Measurements from ENCODE around the gene HES7.

The HES7 gene

DNA sequence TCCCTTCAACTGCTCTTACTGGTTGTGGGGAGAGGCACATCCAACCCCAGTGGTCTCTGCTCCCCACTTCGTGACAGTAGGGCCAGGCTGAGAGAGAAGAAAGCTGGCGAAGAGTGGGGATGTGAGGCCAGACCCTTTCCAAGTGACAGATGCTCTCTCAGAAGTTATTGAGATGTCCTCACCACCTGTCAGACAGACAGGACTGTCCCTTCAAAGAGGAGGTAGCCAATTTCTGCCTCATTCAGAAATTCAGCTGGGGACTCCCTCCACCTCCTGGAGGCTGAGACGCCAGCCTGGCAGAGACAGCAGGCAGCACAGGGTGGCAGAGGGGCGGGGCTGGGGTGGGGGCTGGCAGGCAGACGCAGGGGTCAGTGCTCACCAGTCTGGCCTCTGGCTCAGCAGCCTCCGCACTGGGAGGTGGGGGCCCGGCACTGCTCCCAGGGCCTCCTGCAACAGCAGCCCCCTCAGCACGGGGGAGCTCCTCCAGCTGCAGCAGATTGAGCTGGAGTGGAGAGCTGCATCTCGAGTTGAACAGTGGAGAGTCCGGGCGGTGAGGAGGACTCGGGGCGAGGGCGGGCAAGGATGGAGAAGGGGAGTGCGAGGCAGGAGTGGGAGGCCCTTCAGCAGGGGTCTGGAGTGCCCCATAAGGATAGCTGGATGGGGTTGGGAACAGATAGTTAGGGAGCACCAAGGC, 19.1 kb upstream of the HES7 start:
- DNase-seq, result peak in 1 of 2 donors; percentile 34

- DNase-seq, result peak in 1 of 2 donors; percentile 32
These were observed 18.4 kb upstream of the HES7 start for GRCh38 chr17:8142158-8142886.

DNA sequence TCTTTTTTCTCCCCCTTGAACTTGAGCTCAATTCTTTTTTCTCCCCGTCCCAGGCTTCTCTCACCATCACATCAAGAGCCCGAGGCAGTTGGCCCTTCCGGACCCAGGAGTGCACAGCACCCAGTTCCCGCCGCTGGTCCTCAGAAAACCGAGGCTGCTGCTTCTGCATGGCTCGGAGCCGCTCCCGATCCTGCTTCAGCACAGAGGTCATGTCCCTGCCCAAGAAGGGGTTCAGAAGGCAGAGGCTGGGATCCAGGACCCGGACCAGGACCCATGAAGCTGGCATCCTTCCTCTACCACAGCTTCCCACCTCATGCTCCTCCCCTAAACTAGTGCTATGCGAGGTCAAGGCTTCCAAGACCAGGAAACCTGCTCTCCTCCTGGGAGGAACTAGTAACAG, 17.8 kb upstream of the HES7 start:
- no peak for DNase-seq

- DNase-seq, result peak in 1 of 2 donors; percentile 23
These were observed 17.1 kb upstream of the HES7 start for GRCh38 chr17:8141045-8141444.

- DNase-seq, result peak; percentile 26 to 34
These were observed 16.4 kb upstream of the HES7 start for GRCh38 chr17:8140065-8141029.

- DNase-seq, result peak; percentile 97
These were observed 14.9 kb upstream of the HES7 start for GRCh38 chr17:8138672-8139371.

- DNase-seq, result no peak
These were observed 14.4 kb upstream of the HES7 start for GRCh38 chr17:8138374-8138671.

DNA sequence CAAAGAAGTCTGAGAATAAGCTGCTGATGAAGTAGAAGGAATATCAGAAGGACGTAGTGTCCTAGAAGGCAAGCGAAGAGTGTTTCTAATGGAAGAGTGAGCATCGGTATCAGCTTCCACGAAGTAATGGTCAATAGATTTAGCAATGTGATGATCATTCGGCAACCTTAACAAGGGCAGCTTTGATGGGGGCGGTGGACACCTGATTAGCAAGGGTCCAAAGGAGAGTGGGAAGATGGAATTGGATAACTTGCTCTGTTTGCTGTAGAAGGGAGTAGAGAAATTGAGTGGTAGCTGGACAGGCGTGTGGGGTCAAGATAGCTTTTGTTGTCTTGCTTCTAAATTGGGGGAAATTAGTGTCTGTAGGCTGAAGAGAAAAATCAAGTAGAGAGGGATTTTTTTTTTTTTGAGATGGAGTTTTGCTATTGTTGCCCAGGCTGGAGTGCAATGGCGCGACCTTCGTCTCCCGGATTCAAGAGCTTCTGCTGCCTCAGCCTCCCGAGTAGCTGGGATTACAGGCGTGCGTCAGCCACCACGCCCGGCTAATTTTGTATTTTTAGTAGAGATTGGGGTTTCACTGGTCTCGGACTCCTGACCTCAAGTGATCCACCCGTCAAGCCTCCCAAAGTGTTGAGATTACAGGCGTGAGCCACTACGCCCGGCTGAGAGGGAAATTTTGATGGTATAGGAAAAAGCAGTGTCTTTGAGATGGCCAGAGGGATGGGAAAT, 13.9 kb upstream of the HES7 start:
- DNase-seq, result no peak

GRCh38 chr17:8133941-8134340, 10.0 kb upstream of the HES7 start:
- DNase-seq, result no peak

GRCh38 chr17:8133399-8133798, 9.5 kb upstream of the HES7 start:
- no peak for DNase-seq

- DNase-seq, result no peak
These were observed 8.0 kb upstream of the HES7 start for GRCh38 chr17:8131844-8132441.

GRCh38 chr17:8128125-8128784, 4.3 kb upstream of the HES7 start:
- no peak for DNase-seq

DNA sequence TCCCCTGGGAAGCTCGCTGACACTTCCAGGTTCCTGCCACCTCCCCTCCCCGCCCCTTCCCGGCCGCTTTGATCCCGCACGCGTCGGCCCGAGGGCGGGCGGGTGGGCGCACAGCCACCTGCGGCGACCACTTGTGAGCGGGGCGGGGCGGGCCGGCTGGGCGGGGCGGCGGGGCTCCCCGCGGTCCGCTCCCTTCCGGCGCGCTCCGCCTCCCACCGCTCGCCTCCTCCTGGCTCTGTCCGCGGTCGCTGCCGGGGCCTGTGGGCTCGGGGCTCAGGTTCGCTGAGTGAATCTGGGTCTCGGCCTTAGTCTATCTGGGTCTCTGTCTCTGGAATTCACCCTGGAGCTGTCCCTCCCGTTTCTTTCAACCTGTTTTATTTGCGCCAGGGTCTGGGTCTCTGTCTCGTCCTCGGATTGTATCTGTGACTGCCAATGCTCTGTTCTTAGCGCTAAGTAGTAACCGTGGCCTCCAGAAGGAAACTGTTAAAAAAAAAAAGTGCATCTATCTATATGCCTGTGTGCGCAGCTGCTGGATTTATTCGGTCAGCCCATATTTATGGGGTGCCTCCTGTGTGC, 2.7 kb upstream of the HES7 start:
- peak in 1 of 2 donors; percentile 50 for DNase-seq

GRCh38 chr17:8125947-8126490, 2.1 kb upstream of the HES7 start:
- DNase-seq, result no peak

DNA sequence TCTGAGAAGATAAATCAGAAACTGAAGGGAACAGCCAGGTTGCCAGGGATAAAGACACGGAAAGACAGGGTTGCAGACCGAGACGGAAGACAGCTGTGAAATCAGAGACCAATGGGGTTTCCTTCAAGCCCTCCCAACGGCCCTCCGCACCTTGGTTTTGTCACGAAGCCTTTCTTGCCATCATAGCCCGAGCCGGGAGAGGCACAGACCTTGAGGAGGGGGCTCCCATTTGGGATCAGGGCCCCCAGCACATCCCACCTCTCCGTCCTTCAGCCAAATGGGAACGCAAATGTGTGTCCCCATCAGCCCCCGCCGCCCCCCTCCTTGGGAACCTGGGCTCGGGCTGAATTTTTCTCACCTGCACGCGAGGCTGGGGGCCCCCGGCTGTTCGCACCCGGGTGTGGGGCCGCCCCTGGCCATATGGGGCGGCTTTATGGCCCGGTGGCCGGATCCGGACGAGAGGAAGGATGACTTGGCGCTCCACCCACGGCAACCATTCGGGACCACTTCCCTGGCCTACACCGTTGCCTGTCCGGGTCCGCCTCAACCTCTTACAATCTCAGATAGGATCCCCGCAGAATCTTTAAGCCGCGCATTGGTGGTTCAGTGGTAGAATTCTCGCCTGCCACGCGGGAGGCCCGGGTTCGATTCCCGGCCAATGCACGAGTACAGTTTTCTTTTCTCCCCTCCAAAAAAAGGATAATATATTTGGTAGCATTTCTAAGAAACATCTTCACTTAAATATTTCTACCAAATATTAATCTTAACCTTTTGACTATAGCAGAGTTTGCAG, 1.4 kb upstream of the HES7 start:
- DNase-seq, result peak; percentile 90 to 92

GRCh38 chr17:8124350-8125153, 646 bp upstream of the HES7 start:
- peak in 1 of 2 donors; percentile 24 for DNase-seq

GRCh38 chr17:8122924-8123694, 797 bp downstream of the HES7 start:
- DNase-seq, result peak in 1 of 2 donors; percentile 53

DNA sequence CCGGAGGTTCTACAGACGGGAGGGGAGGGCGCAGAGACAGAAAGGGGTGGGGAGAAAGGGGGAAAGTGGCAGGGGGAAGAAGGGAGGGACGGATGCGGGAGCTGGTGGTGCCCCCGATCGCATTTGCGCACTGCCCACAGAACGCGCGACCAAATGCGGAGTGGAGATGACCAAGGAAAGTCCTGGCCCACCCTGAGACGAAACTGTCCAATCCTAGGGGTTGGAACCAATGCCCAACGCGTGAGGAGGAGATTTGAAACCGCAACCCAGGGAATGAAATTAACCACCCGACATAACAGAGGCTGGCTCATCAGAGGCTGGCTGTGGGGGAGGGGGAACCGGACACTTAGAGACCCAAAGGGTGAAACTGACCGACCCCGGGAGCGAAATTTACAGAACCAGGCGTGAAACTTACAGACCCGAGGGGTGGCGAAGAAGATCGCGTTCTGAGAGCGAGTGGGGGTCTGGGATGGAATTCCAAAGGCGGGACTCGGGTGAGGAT, 1.4 kb downstream of the HES7 start:
- DNase-seq, result no peak

Data from CD4-positive, alpha-beta T cell treated with Interleukin-4 for 1 hour (primary cell).